GM10266 (cell line): ENCODE data around the gene ERBB2.
A peak's percentile ranks its signal among the peaks of the same experiment; 100 is the strongest.

Source experiments
- DNase-seq: peaks from one replicate; pipeline ENCODE4 v3.0.0; 2012; ENCODE audit errors: extremely low spot score
- TF ChIP-seq, protein P1 (sequence below): IDR thresholded peaks from 2 replicates; pipeline ENCODE4 v1.5.1; 2012; ENCODE audit warnings: mild to moderate bottlenecking, low read depth; ENCODE audit not compliant: control insufficient read depth, insufficient read depth; ENCODE audit errors: missing control alignments

ERBB2 gene

GRCh38 chr17:39666601-39667261, 33.1 kb upstream of the ERBB2 start:
- TF ChIP-seq, protein P1, sequence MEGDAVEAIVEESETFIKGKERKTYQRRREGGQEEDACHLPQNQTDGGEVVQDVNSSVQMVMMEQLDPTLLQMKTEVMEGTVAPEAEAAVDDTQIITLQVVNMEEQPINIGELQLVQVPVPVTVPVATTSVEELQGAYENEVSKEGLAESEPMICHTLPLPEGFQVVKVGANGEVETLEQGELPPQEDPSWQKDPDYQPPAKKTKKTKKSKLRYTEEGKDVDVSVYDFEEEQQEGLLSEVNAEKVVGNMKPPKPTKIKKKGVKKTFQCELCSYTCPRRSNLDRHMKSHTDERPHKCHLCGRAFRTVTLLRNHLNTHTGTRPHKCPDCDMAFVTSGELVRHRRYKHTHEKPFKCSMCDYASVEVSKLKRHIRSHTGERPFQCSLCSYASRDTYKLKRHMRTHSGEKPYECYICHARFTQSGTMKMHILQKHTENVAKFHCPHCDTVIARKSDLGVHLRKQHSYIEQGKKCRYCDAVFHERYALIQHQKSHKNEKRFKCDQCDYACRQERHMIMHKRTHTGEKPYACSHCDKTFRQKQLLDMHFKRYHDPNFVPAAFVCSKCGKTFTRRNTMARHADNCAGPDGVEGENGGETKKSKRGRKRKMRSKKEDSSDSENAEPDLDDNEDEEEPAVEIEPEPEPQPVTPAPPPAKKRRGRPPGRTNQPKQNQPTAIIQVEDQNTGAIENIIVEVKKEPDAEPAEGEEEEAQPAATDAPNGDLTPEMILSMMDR = no peak
- DNase-seq = no peak

DNA sequence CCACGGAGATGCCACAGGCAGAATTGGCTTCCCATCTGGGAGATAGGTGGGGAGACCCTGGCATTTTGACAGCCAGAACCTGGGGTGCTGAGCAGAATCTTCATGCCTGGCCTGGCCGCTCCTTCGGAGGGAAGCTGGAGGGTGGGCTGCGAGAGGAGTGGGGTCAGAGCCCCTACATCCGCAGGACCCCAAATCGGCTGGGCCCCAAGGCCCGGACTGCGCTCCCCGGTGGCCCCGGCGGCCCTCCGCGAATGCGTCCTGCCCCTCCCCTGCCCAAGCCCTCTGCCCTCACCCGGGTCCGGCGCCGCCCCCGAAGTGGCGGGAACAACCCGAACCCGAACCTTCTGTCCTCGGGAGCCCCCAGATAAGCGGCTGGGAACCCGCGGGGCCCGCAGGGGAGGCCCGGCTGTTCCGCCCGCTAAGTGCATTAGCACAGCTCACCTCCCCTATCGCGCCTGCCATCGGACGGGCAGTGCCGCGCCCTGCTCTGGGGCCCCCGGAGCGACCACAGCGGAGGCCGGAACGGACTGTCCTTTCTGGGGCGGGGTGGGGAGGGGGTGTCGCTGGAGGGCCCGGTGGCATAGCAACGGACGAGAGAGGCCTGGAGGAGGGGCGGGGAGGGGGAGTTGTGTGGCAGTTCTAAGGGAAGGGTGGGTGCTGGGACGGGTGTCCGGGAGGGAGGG, 32.5 kb upstream of the ERBB2 start:
- peak; percentile 58 for DNase-seq
- TF ChIP-seq, protein P1 = no peak

- DNase-seq = peak; percentile 81
- TF ChIP-seq, protein P1 = peak; percentile 79
These were observed 31.6 kb upstream of the ERBB2 start, which contains the start of gene PNMT for GRCh38 chr17:39667945-39668924. PNMT (plus strand) TSS chr17:39668453; CDS start chr17:39668476, 23 bp downstream.

DNA sequence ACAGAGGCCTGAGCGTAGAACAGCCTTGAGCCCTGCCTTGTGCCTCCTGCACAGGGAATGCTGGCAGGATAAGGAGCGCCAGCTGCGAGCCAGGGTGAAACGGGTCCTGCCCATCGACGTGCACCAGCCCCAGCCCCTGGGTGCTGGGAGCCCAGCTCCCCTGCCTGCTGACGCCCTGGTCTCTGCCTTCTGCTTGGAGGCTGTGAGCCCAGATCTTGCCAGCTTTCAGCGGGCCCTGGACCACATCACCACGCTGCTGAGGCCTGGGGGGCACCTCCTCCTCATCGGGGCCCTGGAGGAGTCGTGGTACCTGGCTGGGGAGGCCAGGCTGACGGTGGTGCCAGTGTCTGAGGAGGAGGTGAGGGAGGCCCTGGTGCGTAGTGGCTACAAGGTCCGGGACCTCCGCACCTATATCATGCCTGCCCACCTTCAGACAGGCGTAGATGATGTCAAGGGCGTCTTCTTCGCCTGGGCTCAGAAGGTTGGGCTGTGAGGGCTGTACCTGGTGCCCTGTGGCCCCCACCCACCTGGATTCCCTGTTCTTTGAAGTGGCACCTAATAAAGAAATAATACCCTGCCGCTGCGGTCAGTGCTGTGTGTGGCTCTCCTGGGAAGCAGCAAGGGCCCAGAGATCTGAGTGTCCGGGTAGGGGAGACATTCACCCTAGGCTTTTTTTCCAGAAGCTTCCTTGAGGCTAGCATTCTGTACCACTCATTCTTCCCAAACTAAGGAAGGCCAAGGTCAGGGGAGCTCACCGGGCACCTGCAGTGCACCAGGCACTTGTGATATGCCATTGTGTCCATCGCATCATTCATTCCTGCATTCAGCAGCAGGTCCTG, 29.7 kb upstream of the ERBB2 start:
- no peak for DNase-seq
- TF ChIP-seq, protein P1 = no peak

GRCh38 chr17:39670746-39671145, 29.1 kb upstream of the ERBB2 start:
- TF ChIP-seq, protein P1 = no peak

DNA sequence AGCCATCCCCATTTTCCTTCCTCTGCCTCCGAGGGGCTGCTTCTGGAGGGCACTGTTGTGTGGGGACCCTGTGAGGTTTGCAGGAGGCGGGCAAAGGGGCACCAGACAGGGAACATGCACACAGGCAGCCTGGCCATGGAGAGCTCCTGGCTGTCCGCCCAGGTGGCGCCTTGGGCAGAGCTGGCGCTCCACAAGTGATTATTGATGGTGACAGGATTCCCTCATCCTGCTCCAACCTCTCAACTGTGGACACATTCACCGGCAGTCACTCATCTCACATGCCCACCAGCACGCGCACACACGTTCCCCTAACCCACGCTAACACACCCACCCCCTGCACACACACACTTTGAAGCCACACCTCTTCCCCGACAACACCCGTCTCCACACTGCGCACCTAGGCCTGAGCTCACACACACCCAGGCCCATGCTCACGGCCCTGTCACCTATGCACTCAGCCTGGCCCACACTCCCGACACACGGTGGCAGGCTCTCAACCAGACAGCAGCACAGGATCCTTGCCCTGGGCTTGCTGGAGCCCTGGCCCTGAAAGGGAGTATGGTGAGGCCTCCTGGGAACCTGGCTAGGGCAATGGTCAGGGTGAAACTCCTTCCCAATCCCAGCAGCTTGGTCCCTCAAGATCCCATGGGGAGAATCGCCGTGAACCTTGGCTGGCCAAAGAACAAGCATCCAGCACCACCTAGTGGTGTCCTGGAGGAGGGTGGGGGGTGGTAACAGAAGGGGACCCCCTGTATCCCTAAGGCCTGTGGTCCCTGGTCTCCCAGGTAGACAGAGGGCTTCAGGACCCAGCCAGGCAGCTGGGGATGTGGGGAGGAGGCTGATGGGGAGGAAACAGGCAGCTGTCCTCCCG, 28.0 kb upstream of the ERBB2 start:
- no peak for DNase-seq
- TF ChIP-seq, protein P1 = peak; percentile 53

More at GRCh38 chr17:39670746-39671145, 29.1 kb upstream of the ERBB2 start:
- DNase-seq = no peak
